Gastroesophageal sphincter (tissue), 4 donors: ENCODE measurements around the gene NFATC2IP. TPM values are rescaled to one million over a fixed set of nuclear protein-coding genes. Genes with fewer than 3 reads are reported as not detected.
A peak's percentile ranks its signal among the peaks of the same experiment; 100 is the strongest.

Experiments used
- ATAC-seq: fragments of 150-250 bp; one replicate; pipeline ENCODE4 v1.9.1; 2016; ENCODE audit warnings: mild to moderate bottlenecking, moderate library complexity
- H3K27ac ChIP-seq, 4 donors: fragments of 200-600 bp; sonication (generic) in 3 of 4; 1 replicate in 3 of 4; 2 replicates in 1 of 4; pipeline ENCODE4 v1.5.1; 2016 to 2019
- H3K27me3 ChIP-seq: fragments of 200-600 bp; sonication (generic); one replicate; pipeline ENCODE4 v1.5.1; 2019
- H3K36me3 ChIP-seq, 2 donors: fragments of 200-600 bp; sonication (generic); one replicate each; pipeline ENCODE4 v1.5.1; 2019; ENCODE audit warnings: control low read depth in 1 of 2
- H3K4me1 ChIP-seq, 3 donors: fragments of 200-600 bp; sonication (generic); 1 replicate in 2 of 3; 2 replicates in 1 of 3; pipeline ENCODE4 v1.5.1; 2016 to 2019; ENCODE audit warnings: control low read depth in 2 of 3
- H3K4me3 ChIP-seq, 2 donors: fragments of 200-600 bp; sonication (generic); one replicate each; pipeline ENCODE4 v1.5.1; 2019; ENCODE audit warnings: mild to moderate bottlenecking in 1 of 2, moderate library complexity in 1 of 2
- H3K9me3 ChIP-seq, 3 donors: fragments of 200-600 bp; sonication (generic); one replicate each; pipeline ENCODE4 v1.5.1; 2017 to 2019; ENCODE audit warnings: control low read depth in 2 of 3
- CTCF ChIP-seq, 4 experiments: fragments of 200-600 bp in 2 of 4; fragments of 450-650 bp in 2 of 4; sonication (generic) in 1 of 4; IDR thresholded peaks; one replicate each; pipeline ENCODE4 v1.5.1; 2017 to 2019; ENCODE audit warnings: antibody characterized with exemption in 4 of 4, mild to moderate bottlenecking in 2 of 4, moderate library complexity in 2 of 4
- EP300 ChIP-seq: sonication (generic); formaldehyde crosslinking; IDR thresholded peaks from one replicate; pipeline ENCODE4 v1.6.1; 2017; ENCODE audit warnings: antibody characterized with exemption, mild to moderate bottlenecking
- POLR2A ChIP-seq, 2 donors: fragments of 450-650 bp; IDR thresholded peaks; one replicate each; pipeline ENCODE4 v1.6.1; 2017; ENCODE audit warnings: antibody characterized with exemption in 2 of 2, mild to moderate bottlenecking in 2 of 2, moderate library complexity in 1 of 2
- POLR2AphosphoS5 ChIP-seq: sonication (generic); formaldehyde crosslinking; IDR thresholded peaks from one replicate; pipeline ENCODE4 v1.6.1; 2017; ENCODE audit warnings: antibody characterized with exemption
- WGBS, 2 donors: methylation state at CpG; one replicate each; pipeline ENCODE4 v1.1.5; 2018; ENCODE audit warnings: low coverage in 1 of 2; 5-methylcytosine and 5-hydroxymethylcytosine counted together
- total RNA-seq, 4 donors: library from RNA; depleted of rRNA; stranded (reverse); fragments of >200 nt; gene quantifications; one replicate each; pipeline ENCODE4 v1.1.0, GENCODE V29; 2016

Gene NFATC2IP
- total RNA-seq, 4 donors from 2014 or later, result 13.9 to 28.0 (median 22.8) TPM

DNA sequence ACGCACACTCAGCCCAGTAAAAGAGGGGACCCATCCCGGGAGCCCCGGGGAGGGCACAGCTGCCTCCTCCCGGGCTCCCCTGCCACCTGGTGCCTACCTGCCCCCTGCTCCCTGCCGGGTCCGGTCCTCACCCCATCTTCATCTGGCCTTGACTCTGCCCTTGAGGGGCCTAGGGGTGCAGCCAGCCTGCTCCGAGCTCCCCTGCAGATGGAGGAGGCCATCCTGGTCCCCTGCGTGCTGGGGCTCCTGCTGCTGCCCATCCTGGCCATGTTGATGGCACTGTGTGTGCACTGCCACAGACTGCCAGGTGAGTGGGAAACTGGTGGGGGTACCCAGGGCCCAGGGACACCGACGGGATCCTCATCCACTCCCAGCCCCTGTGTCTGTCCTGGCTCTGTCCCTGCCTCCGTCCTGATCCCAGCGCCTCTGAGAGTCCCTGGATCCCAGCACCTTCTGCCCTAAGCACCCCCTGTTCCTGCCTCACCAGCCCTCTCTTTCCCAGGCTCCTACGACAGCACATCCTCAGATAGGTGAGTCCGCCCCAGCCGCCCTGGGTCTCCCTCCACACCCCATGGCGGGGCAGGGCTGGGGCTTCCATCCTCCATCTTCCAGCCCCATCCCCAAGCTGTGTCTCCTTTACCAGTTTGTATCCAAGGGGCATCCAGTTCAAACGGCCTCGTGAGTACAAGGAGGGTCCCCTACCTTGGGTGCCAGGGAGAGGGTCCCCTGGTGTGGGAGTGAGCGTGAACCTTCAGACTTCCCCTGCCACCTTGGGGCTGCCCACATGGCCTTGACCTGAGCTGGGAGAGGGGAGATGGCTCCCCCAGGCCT, 34.7 kb downstream of the NFATC2IP start:
- peak overlapping the region in 1 of 2 donors; percentile 32 for H3K4me3 ChIP-seq
- 80% methylated on average over 3 of the region's 19 CpGs; no CpG with 5 or more reads in 1 of the 2 donors for WGBS, 2 donors
- no peaks in the 10 kb centered on the region for H3K4me1 ChIP-seq
- H3K9me3 ChIP-seq, result peaks cover 0 to 13% (median 0%) of the 10 kb centered on the region in 3 donors
- peak overlapping the region in 1 of 4 donors; percentile 35 for H3K27ac ChIP-seq
- TF ChIP-seq EP300 (no peak), CTCF (IDR thresholded peaks at IDR 0.05) (no peak), POLR2AphosphoS5 (no peak), POLR2A (IDR thresholded peaks at IDR 0.05) (no peak)
- H3K36me3 ChIP-seq, result peaks cover 0 to 100% of the 10 kb centered on the region in 2 donors
- no peak for ATAC-seq
- no peaks in the 10 kb centered on the region for H3K27me3 ChIP-seq

DNA sequence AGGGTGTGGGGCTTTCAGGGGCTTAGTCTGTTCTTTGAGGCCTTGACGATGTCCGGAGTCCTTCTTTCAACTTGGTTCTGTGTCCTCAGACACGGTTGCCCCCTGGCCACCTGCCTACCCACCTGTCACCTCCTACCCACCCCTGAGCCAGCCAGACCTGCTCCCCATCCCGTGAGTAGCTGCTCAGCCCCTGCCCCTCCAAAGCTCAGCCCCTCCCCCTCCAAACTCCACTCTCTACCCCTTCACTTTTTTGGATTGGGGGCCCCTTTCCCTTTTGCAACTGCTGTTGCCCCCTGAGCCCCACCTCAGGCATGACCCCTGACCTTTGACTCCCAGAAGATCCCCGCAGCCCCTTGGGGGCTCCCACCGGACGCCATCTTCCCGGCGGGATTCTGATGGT, 35.3 kb downstream of the NFATC2IP start:
- no peak for TF ChIP-seq EP300
- no peak for TF ChIP-seq POLR2A (IDR thresholded peaks at IDR 0.05)
- no peak for TF ChIP-seq POLR2AphosphoS5
- H3K27ac ChIP-seq, result no peak overlapping the region
- H3K4me1 ChIP-seq, result no peaks in the 10 kb centered on the region
- no peaks in the 10 kb centered on the region for H3K27me3 ChIP-seq
- peaks cover 0 to 98% of the 10 kb centered on the region in 2 donors for H3K36me3 ChIP-seq
- WGBS, 2 donors, result 90 to 96% methylated on average over 2 to 9 of the region's 9 CpGs
- no peak for ATAC-seq
- peak overlapping the region in 1 of 2 donors; percentile 32 for H3K4me3 ChIP-seq
- peaks cover 0 to 13% (median 0%) of the 10 kb centered on the region in 3 donors for H3K9me3 ChIP-seq

DNA sequence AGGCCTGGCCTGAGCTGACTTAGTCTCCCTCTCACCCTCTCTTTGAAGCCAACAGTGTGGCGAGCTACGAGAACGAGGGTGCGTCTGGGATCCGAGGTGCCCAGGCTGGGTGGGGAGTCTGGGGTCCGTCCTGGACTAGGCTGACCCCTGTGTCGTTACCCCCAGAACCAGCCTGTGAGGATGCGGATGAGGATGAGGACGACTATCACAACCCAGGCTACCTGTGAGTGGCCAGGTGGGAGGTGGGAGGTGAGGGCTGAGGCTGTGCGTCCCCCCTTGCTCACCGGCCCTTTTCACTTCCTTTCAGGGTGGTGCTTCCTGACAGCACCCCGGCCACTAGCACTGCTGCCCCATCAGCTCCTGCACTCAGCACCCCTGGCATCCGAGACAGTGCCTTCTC, 35.8 kb downstream of the NFATC2IP start:
- Histone ChIP-seq H3K4me1 (no peaks in the 10 kb centered on the region), H3K27ac (no peak overlapping the region), H3K4me3 (no peak overlapping the region), H3K9me3 (peaks cover 0 to 13% (median 0%) of the 10 kb centered on the region in 3 donors), H3K36me3 (peaks cover 0 to 93% of the 10 kb centered on the region in 2 donors), H3K27me3 (no peaks in the 10 kb centered on the region)
- no peak for TF ChIP-seq POLR2A (IDR thresholded peaks at IDR 0.05)
- TF ChIP-seq CTCF (IDR thresholded peaks at IDR 0.05), result no peak
- no peak for TF ChIP-seq POLR2AphosphoS5
- no peak for TF ChIP-seq EP300
- ATAC-seq, result no peak
- WGBS, 2 donors, result 82 to 94% methylated on average over 3 to 7 of the region's 13 CpGs

DNA sequence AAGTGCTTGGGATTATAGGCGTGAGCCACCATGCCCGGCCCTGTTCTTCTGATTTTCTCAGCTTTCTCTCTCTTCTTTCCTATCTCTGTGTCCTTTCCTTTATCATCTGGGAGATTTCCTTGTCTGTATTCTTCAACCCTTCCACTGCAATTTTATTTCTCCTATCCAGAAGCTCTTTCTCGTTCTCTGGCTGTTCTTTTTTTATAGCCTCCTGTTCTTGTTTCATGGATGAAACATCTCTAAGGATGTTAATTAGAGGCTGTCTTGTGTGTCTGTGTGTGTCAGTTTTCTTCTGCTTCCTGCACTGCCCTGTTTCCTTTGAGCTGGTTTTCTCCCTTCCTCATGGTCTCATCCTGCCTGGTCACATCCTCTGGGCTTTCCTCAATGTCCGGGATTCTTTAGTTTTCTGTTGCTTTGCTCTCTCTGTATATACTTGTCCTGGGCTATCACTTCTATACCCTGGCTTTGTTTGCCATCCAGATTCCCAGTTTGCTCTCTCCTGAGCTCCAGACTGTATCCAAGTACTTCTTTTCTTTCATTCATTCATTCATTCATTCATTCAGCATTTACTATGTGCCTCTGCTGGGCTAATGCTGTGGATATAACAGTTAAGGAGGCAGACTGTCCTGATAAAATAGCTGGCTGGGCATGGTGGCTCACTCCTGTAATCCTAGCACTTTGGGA, 36.6 kb downstream of the NFATC2IP start:
- Histone ChIP-seq H3K36me3 (peaks cover 0 to 85% of the 10 kb centered on the region in 2 donors), H3K4me1 (no peaks in the 10 kb centered on the region), H3K27ac (no peak overlapping the region), H3K4me3 (no peak overlapping the region), H3K27me3 (no peaks in the 10 kb centered on the region), H3K9me3 (peaks cover 0 to 13% (median 0%) of the 10 kb centered on the region in 3 donors)
- no peak for ATAC-seq
- WGBS, 2 donors, result 97 to 100% methylated on average over 3 to 4 of the region's 4 CpGs
- TF ChIP-seq CTCF (IDR thresholded peaks at IDR 0.05) (no peak), POLR2A (IDR thresholded peaks at IDR 0.05) (no peak), POLR2AphosphoS5 (no peak), EP300 (no peak)

GRCh38 chr16:28989363-28989762, 38.6 kb downstream of the NFATC2IP start:
- no peak for ATAC-seq
- 90% methylated on average over 2 of the region's 14 CpGs; no CpG with 5 or more reads in 1 of the 2 donors for WGBS, 2 donors
- peaks cover 0 to 64% of the 10 kb centered on the region in 2 donors for H3K36me3 ChIP-seq
- TF ChIP-seq POLR2AphosphoS5, result no peak
- TF ChIP-seq EP300, result no peak
- TF ChIP-seq POLR2A (IDR thresholded peaks at IDR 0.05), result no peak
- TF ChIP-seq CTCF (IDR thresholded peaks at IDR 0.05), result no peak
- H3K4me3 ChIP-seq, result no peak overlapping the region
- peaks cover 0 to 13% (median 0%) of the 10 kb centered on the region in 3 donors for H3K9me3 ChIP-seq
- H3K27ac ChIP-seq, result no peak overlapping the region
- H3K27me3 ChIP-seq, result peaks cover 5% of the 10 kb centered on the region
- no peaks in the 10 kb centered on the region for H3K4me1 ChIP-seq
